Measurements from ENCODE around the gene MIGA2.
"Not testable (repeated sequence)": the region's sequence is repeated elsewhere in the genome, so short reads cannot be mapped to it uniquely, and the experiment has no call there.

MIGA2 gene

GRCh38 chr9:129110740-129111527, 74.5 kb downstream of the MIGA2 start, which contains the start of the genes CRAT and PTPA:
CRAT (minus strand) TSS chr9:129110793; CDS start chr9:129110509, 284 bp downstream.
PTPA (plus strand) TSS chr9:129111415; CDS start chr9:129111601, 186 bp downstream.
- WGBS, 2 experiments (ENCODE audit: insufficient coverage in 2 of 2) = 0 to 1% methylated on average over 44 to 47 of the region's 77 CpGs
- Histone ChIP-seq H3K4me1 (ENCODE audit: control insufficient read depth, insufficient read depth, low read length, poor library complexity, severe bottlenecking) (peaks cover 7% of the 10 kb centered on the region), H3K9me3 (ENCODE audit: control insufficient read depth, low read length) (no peaks in the 10 kb centered on the region), H3K27ac (ENCODE audit: low read depth, low read length, severe bottlenecking) (peak within 1 kb of the TSS; percentile 93), H3K36me3 (ENCODE audit: control insufficient read depth, insufficient read depth, low read length) (peaks cover 3% of the 10 kb centered on the region), H3K4me3 (ENCODE audit: extremely low read depth, insufficient read depth, low read length, poor library complexity, severe bottlenecking) (peak within 1 kb of the TSS; percentile 99)

- 1 to 2% methylated on average over 24 to 27 of the region's 37 CpGs for WGBS, 2 experiments (ENCODE audit: insufficient coverage in 2 of 2)
- peak overlapping the region; percentile 93 for H3K27ac ChIP-seq (ENCODE audit: low read depth, low read length, severe bottlenecking)
- peaks cover 3% of the 10 kb centered on the region for H3K36me3 ChIP-seq (ENCODE audit: control insufficient read depth, insufficient read depth, low read length)
- H3K4me3 ChIP-seq (ENCODE audit: extremely low read depth, insufficient read depth, low read length, poor library complexity, severe bottlenecking) = peak overlapping the region; percentile 99
- H3K4me1 ChIP-seq (ENCODE audit: control insufficient read depth, insufficient read depth, low read length, poor library complexity, severe bottlenecking) = peaks cover 7% of the 10 kb centered on the region
- no peaks in the 10 kb centered on the region for H3K9me3 ChIP-seq (ENCODE audit: control insufficient read depth, low read length)
Observed at GRCh38 chr9:129111528-129112151, 75.2 kb downstream of the MIGA2 start.

GRCh38 chr9:129112526-129112925, 76.1 kb downstream of the MIGA2 start:
- peak overlapping the region; percentile 99 for H3K4me3 ChIP-seq (ENCODE audit: extremely low read depth, insufficient read depth, low read length, poor library complexity, severe bottlenecking)
- H3K4me1 ChIP-seq (ENCODE audit: control insufficient read depth, insufficient read depth, low read length, poor library complexity, severe bottlenecking); H3K27ac ChIP-seq (ENCODE audit: low read depth, low read length, severe bottlenecking); H3K36me3 ChIP-seq (ENCODE audit: control insufficient read depth, insufficient read depth, low read length); H3K9me3 ChIP-seq (ENCODE audit: control insufficient read depth, low read length): not testable (repeated sequence)
- 93 to 97% methylated on average over 15 to 16 of the region's 17 CpGs for WGBS, 2 experiments (ENCODE audit: insufficient coverage in 2 of 2)

- Histone ChIP-seq H3K27ac (ENCODE audit: low read depth, low read length, severe bottlenecking) (no peak overlapping the region), H3K4me3 (ENCODE audit: extremely low read depth, insufficient read depth, low read length, poor library complexity, severe bottlenecking) (no peak overlapping the region), H3K9me3 (ENCODE audit: control insufficient read depth, low read length) (no peaks in the 10 kb centered on the region), H3K36me3 (ENCODE audit: control insufficient read depth, insufficient read depth, low read length) (peaks cover 5% of the 10 kb centered on the region), H3K4me1 (ENCODE audit: control insufficient read depth, insufficient read depth, low read length, poor library complexity, severe bottlenecking) (peaks cover 7% of the 10 kb centered on the region)
- 94 to 98% methylated on average over 12 to 16 of the region's 17 CpGs for WGBS, 2 experiments (ENCODE audit: insufficient coverage in 2 of 2)
Observed at GRCh38 chr9:129113645-129114304, 77.3 kb downstream of the MIGA2 start.

- Histone ChIP-seq H3K4me3 (ENCODE audit: extremely low read depth, insufficient read depth, low read length, poor library complexity, severe bottlenecking) (no peak overlapping the region), H3K4me1 (ENCODE audit: control insufficient read depth, insufficient read depth, low read length, poor library complexity, severe bottlenecking) (peaks cover 5% of the 10 kb centered on the region), H3K36me3 (ENCODE audit: control insufficient read depth, insufficient read depth, low read length) (peaks cover 33% of the 10 kb centered on the region), H3K27ac (ENCODE audit: low read depth, low read length, severe bottlenecking) (no peak overlapping the region), H3K9me3 (ENCODE audit: control insufficient read depth, low read length) (no peaks in the 10 kb centered on the region)
- 89 to 92% methylated on average over 1 of the region's 4 CpGs for WGBS, 2 experiments (ENCODE audit: insufficient coverage in 2 of 2)
Observed at GRCh38 chr9:129118799-129119198, 82.4 kb downstream of the MIGA2 start.

GRCh38 chr9:129121483-129121882, 85.1 kb downstream of the MIGA2 start:
- 89 to 91% methylated on average over 3 of the region's 3 CpGs for WGBS, 2 experiments (ENCODE audit: insufficient coverage in 2 of 2)
- Histone ChIP-seq H3K9me3 (ENCODE audit: control insufficient read depth, low read length) (no peaks in the 10 kb centered on the region), H3K4me1 (ENCODE audit: control insufficient read depth, insufficient read depth, low read length, poor library complexity, severe bottlenecking) (no peaks in the 10 kb centered on the region), H3K36me3 (ENCODE audit: control insufficient read depth, insufficient read depth, low read length) (peaks cover 49% of the 10 kb centered on the region), H3K27ac (ENCODE audit: low read depth, low read length, severe bottlenecking) (no peak overlapping the region), H3K4me3 (ENCODE audit: extremely low read depth, insufficient read depth, low read length, poor library complexity, severe bottlenecking) (no peak overlapping the region)

All from mesodermal cell (in vitro differentiated cells).